ENCODE measurements around the gene RCBTB1.
A peak's percentile ranks its signal among the peaks of the same experiment; 100 is the strongest.
"Not testable (repeated sequence)": the region's sequence is repeated elsewhere in the genome, so short reads cannot be mapped to it uniquely, and the experiment has no call there.

The RCBTB1 gene

DNA sequence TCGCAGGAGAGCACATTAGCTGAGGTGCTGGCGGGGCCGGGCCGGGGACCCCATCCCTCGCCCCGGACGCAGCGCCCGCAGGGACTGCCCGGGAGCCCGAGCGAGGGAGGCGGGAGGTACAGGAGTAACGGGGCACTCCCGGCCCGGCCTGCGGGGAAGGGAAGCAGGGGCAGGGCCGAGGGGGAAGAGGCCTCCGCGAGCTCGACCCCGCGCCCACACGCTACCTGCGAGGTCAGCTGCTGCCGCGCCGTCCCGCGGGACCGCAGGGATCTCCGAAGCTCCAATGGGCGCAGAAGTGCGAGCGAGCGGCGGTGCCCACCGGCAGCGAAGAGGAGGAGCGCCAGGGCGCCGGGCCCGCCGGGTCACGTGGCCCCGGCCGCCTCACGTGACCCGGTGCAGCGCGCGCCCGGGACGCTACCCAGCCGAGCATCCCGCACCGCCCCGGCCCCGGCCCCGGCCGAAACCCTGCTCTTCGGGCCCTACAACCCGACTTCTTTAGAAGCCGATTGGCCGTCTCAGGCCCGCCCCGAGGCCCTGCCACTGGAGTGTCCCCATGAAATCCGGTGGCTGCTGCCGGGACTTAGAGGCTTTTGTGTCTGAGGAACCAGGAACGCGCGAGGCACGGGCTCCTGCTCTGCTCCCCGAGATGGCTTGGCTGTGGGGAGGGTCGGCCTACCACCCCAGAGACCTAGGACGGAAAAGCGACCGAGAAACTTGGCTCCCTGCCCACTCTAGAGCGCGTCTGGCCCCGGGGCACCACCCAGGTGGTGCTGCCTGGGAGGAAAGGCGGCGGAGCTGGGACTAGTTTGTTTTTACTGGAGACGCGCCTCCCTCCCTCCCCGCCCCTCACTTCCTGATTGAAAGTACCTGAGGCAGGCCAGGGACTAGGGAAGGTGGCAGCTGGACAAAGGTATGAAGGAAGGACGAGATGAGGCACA, at the start of gene RCBTB1:
TSS of gene RCBTB1 (minus strand) at position 339 of the 938 bp plus-strand sequence. CDS start 18,279 bp downstream, outside the sequence.
- peak; percentile 8 for DNase-seq

DNA sequence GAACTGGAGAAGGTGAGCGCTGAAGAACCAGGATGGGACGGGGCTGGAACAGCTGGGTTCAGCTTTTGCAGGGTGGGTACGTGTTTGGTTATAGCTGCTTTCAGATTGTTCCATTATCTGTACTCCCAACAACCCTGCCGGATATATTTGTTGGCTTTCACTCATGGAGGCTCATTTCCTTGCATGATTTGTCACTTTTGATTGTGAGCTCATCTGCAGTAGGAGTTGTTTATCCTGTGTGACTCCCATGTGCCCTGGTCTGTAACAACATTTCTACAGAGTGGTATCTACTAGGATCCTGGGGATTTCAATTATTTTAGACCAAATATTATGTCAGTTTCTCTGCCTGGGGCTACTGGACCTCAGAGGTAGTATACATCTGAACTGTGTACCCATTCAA, 48.4 kb upstream of the RCBTB1 start:
- DNase-seq = no peak

DNA sequence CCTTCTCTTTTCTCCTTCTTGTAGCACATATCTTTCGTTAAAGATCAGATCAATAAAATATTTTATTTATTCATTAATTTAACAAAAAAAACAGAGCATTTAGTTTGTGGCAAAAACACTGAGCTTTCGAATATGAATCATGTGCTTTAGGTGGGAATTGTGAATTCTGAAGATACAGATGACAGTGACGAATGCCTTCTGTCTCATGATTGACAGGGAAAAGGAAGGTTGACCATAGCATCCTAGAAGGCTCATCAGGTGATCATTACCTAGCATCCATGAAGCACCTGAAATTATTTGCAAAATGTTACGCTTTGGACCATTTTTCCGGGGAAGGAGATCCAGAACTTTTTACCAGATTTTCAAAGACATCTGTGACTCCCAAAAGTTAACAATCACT, 46.8 kb upstream of the RCBTB1 start:
- DNase-seq = no peak

- no peak for DNase-seq
These were observed 45.2 kb upstream of the RCBTB1 start for GRCh38 chr13:49630580-49630979.

DNA sequence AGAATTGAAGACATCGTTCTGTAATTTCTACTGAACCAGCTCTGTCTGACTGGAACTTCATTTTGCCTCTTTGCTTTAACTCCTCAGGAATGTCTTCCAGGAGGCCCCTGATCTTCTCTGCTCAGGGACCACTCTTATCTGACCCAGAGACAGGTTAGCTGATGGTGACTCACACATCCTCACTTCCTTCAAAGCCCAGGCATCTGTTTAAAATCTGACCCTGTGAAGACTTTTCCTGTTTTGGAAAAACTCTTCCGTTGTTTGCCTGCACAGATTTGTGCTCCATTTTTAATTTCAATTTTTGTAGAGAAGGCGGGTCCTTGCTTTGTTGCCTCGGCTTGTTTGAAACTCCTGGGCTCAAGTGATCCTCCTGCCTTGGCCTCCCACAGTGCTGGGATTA, 44.6 kb upstream of the RCBTB1 start:
- DNase-seq = no peak

DNA sequence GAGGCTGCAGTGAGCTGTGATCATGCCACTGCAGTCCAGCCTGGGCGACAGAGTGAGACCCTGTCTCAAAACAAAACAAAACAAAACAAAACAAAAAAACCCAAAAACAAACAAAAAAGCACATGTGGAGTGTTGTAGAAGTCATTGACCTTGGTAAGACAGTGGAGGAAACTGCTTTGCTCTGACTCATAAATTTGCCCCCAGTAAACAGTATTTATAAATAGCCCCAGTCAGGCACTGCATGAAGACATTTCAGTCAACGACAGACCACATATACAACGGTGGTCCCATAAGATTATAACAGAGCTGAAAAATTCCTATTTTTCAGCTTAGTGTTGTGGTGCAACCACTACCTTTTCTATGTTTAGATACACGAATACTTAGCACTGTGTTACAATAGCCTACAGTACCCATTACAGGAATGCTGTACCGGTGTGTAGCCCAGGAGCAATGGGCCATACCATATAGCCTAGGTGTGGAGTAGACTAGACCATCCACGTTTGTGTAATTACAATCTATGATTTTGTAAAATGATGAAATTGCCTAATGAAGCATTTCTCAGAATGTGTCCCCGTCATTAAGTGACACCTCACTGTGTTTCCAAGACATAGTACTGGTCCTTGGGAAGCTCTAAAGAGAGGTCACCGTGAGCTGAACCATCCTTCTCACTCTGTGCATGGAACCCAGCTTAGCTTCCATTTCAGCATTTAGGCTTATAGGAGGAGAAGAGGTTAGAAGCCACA, 44.0 kb upstream of the RCBTB1 start:
- DNase-seq = no peak

DNA sequence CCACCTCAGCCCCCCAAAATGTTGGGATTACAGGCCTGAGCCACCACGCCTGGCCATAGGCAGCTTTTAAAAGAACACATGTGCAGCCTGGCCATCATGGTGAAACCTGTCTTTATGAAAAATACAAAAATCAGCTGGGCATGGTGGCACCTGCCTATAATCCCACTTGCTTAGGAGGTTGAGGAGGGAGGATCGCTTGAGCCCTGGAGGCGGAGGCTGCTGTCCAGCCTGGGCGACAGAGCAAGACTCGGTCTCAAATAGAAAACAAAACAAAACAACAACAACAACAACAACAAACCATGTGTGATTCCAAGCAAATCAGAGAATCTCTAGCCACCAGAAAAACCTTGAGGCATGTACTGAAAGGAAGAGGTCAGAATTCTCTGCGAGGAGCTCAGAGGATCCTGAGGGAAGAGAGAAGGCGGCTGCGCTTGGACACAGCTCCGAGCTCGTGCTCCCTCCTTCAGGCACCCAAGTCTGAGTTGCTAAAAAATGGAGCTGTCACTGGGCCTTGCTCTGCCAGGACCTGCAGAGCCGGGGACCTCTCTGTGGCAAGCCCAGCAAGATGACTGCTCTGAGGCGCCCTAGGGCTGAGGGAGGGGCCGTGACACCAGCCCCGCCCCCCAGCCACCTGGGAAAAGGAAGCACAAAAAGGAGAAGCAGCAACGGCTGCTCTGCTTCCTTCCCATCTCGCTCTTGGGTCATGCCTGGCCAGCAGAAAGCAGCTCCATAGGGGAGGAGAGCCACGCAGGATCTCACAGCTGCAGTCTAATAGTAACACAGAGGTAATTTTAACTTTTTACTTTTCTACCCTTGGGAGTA, 42.7 kb upstream of the RCBTB1 start, which contains the start of gene ARL11:
TSS of gene ARL11 (plus strand) at position 677 of the 822 bp plus-strand sequence. CDS start 1,941 bp downstream, outside the sequence.
- no peak for DNase-seq

DNA sequence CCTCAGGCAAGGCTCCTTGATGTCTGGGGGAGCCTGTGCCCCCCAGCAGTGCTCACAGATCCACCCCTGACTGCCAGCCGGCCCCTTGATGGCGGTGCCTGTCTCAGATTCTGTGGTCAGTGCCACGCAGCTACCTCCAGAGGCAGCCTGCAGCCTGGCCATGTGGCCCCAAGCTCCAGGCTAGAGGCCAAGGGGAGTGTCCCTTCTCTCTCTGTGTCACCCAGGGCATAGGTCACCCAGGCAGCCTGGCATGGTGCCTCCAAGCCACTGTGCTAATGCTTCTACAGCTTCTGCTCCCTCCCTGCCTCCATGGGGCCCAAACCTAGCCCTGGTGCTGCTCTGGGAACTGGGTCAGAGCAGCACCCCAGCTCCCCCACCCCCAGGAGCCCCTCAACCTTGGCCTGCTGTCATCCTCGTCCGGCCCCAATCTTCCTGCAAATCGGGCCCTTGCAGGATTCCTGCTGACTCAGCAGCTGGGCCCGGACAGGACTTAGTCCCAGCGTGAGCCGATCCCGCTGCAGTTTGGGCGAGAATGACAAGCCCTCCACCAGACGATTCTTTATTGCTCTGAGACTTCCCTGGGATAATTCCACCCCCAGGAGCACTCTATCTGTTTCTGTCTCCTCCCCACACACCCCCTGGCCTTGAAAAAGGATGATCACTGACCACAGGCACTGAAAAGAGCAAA, 40.2 kb upstream of the RCBTB1 start:
- DNase-seq = no peak

GRCh38 chr13:49624229-49624628, 38.9 kb upstream of the RCBTB1 start:
- DNase-seq = no peak

DNA sequence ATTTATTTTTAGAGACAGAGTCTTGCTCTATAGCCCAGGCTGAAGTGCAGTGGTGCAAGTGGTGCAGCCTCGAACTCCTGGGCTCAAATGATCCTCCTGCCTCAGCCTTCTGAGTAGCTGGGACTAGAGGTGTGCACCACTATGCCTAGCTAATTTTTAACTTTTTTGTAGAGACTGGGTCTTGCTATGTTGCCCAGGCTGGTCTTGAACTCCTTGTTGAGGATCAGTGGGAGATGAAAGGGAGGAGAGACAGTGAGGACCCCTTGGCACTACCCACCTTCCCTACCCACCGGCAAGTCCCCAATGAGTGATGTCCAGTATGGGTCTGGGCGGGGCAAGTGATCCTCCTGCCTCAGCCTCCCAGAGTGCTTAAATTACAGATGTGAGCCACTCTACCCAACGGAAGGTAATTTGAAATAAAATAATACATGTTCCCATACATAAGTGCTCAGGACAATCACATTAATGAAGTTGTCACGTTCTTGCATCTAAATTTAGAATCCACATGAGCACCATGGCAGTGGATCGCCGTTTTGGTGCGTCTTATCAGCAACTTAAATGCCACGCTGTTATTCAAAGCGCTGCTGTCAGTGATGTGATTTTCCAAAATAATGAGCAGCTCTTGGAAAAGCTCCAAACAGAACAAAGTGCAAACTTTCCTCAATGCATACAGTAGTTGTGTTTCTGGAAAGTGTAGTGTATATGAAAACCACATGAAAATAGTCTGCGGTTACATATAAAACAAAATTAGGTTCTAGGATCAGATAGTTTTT, 37.0 kb upstream of the RCBTB1 start:
- DNase-seq = no peak

- no peak for DNase-seq
These were observed 34.8 kb upstream of the RCBTB1 start for GRCh38 chr13:49620170-49620621.

DNA sequence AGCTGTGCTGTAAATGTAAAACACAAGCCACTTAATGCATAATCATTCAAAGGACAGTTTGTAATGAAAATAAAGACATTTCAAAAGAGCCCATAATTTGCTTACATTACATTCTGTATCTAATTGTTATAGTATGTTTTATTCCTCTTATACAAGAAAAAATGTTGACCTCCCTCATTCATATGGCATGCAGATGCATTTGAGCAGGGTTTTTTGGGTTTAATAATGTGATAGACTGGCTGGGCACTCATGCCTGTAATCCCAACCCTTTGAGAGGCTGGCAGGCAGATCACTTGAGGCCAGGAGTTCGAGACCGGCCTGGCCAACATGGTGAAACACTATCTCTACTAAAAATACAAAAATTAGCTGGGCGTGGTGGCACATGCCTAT, 31.3 kb upstream of the RCBTB1 start:
- DNase-seq = no peak

DNA sequence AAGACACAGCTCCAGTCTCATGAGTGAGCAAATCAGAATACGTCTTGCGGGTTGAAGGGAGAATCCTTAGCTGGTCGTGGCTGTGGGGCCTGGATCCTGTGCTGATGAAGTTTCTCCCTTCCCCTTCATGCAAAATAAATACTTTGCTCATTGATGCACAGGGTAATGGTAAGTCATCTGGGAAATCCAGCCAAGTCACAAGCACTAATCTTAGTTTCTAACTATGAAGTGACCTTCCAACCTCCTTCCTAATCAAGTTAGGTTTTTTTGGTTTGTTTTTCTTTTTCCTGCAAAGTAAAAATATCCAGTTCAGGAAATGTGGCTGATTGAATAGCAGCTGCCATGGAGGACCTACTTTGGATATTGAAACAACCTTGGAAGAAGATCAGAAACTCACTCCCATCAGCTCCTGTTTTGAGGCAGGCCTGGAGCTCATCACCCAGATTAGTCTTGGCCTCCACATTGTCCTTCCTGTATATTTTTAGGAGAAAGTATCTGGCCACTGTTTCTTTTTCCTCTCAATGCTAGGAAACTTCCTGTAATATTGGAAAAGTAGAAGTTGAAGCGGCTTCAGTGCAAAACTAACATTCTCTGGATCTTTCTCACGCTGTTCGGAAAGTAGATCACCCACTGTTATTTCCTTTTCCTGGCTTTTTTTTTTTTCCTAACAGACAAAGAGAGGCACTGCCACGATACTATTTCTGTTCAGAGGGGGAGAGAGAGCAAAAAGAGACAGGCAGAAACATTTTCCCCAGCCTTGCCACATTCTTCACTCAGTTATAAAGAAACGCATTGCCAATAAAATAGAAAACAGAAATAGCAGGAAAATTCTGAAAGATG, 30.7 kb upstream of the RCBTB1 start:
- no peak for DNase-seq

DNA sequence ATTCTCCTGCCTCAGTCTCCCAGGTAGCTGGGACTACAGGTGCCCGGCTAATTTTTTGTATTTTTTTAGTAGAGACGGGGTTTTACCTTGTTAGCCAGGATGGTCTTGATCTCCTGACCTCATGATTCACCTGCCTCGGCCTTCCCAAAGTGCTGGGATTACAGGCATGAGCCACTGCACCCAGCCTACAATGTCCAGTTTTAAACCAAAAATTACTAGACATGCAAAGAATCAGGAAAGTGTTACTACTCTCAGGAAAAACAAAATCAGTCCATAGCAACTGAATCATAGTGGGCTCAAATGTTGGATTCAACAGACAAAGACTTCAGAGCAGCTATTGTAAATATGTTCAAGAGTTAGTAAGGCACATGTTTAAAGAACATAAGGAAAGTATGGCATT, 26.7 kb upstream of the RCBTB1 start:
- not testable (repeated sequence) for DNase-seq

- DNase-seq = peak; percentile 55
These were observed 24.8 kb upstream of the RCBTB1 start for GRCh38 chr13:49610176-49610575.

- DNase-seq = no peak
These were observed 23.4 kb upstream of the RCBTB1 start for GRCh38 chr13:49608651-49609331.

GRCh38 chr13:49607761-49608160, 22.4 kb upstream of the RCBTB1 start:
- DNase-seq = no peak

DNA sequence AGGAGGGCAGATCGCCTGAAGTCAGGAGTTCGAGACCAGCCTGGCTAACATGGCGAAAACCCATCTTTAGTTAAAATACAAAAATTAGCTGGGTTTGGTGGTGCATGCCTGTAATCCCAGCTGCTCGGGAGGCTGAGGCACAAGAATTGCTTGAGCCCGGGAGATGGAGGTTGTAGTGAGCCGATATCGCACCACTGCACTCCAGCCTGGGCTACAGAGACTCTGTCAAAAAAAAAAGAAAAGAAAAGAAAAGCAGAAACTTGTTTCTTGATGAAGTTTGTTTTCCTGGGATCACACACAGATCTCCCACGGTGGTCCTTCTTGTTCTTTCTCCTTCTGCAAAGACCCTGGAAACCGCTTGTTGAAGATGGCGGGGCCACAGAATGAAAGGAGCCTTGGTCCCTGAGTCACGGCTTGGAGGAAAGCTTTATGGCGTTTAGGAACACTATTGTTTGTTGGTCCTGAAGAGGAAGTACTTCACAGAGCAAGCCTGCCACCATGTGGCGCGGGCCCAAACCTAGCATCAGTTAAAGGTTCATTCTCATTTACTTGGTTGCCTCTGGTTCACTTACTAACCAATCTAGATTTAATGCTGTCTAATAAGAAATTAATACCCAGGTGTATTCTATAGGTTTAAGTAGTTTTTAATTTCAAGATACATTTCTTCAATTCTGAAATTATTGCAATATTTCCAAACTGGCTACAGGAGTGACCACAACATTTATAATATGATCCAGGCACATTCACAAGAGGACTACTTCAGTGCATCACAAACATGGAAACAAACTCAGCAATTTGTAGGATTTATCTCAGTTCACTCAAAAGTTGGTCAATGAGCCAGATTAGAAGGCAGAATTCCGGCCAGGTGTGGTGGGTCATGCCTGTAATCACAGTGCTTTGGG, 21.6 kb upstream of the RCBTB1 start:
- DNase-seq = peak; percentile 67

DNA sequence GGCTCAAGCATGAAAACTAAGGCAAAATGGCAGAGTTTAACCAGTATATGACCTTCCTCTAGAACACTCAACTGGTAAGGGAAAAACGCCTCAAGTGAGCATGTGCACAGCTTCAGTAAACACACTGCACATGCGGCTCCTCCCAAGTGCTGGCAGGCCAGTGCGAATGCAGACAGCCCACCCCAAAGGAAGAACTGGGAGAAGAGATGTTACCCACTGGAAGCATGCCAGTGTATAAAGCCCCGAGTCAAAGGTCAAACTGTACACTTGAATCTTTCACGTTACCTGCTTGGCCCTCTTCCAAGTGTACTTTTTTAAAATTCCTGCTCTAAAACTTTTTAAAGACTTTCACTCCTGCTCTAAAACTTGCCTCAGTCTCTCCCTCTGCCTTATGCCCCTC, 19.2 kb upstream of the RCBTB1 start:
- DNase-seq = no peak
